CD1c-positive myeloid dendritic cell (primary cell): Measurements from ENCODE around the gene PPFIA3.
"Not testable (repeated sequence)": the region's sequence is repeated elsewhere in the genome, so short reads cannot be mapped to it uniquely, and the experiment has no call there.

Experiments
- DNase-seq: peaks from one replicate; pipeline ENCODE4 v3.0.0-alpha.2; 2016; ENCODE audit errors: extremely low spot score

PPFIA3 gene

GRCh38 chr19:49125025-49125731 lies 5.8 kb downstream of the PPFIA3 start:
- DNase-seq: no peak

DNA sequence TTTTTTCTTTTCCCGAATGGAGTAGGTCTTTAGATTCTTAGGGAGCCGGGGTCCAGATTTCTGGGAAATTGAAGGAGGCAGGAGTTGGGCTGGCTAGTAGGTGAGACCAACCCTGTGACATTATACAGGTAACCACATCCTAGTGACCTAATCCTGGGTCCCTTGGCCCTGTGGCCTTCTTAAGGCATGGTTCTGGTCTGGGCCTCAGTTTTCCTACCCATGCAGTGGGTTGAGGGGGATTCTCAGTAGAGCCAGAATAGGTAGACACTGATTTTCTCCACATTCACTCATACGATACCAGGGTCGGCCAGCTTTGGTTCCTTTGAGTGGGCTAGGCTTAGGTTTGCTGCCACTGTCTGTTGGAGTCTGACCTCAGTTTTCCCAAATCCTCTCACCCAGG lies 7.2 kb downstream of the PPFIA3 start:
- DNase-seq: no peak

DNA sequence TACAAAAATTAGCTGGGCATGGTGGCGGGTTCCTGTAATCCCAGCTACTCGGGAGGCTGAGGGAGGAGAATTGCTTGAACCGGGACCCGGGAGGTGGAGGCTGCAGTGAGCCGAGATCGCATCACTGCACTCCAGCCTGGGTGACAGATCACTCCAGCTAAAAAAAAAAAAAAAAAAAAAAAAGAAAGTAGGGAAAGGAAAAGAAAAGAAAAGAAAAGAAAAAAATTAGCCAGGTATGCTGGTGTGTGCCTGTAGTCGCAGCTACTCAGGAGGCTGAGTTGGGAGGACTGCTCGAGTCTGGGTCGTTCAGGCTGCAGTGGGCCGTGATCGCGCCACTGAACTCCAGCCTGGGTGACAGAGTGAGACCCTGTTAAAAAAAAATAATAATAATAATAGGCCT lies 7.9 kb downstream of the PPFIA3 start:
- not testable (repeated sequence) for DNase-seq

DNA sequence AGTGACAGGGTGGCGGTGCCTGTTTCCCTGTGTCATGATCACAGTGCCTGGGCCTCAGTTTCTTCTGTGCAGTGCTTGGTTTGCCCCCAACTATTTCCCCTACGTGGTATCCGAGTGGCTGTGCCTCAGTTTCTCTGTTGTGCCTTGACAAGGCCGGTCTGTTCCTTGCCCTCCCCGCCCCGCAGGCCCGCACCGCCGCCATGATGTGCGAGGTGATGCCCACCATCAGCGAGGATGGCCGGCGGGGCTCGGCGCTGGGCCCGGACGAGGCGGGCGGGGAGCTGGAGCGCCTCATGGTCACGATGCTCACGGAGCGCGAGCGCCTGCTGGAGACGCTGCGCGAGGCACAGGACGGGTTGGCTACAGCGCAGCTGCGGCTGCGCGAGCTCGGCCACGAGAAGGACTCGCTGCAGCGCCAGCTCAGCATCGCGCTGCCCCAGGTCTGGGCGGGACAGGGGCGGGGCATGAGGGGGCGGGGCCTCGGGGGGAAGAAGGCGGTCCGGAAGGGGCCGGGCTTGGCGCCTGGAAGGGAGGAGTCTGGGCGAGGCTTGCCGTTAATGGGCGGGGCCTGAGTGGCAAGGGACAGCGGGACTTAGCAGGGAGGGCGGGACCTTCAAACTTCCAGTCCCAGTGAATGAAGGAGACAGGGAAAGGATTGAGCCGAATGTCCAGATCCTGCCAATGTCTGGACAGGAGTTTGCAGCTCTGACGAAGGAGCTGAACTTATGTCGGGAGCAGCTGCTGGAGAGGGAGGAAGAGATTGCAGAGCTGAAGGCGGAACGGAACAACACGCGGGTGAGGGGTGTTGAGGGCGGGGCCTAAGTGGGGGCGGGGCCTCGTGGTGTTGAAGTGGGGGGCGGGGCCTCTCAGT lies 8.6 kb downstream of the PPFIA3 start:
- DNase-seq: peak; percentile 98

- no peak for DNase-seq
These were observed 9.3 kb downstream of the PPFIA3 start for GRCh38 chr19:49128545-49129237.

GRCh38 chr19:49129238-49129583 lies 9.9 kb downstream of the PPFIA3 start:
- DNase-seq: no peak

- DNase-seq: no peak
These were observed 11.0 kb downstream of the PPFIA3 start for GRCh38 chr19:49130325-49130724.

DNA sequence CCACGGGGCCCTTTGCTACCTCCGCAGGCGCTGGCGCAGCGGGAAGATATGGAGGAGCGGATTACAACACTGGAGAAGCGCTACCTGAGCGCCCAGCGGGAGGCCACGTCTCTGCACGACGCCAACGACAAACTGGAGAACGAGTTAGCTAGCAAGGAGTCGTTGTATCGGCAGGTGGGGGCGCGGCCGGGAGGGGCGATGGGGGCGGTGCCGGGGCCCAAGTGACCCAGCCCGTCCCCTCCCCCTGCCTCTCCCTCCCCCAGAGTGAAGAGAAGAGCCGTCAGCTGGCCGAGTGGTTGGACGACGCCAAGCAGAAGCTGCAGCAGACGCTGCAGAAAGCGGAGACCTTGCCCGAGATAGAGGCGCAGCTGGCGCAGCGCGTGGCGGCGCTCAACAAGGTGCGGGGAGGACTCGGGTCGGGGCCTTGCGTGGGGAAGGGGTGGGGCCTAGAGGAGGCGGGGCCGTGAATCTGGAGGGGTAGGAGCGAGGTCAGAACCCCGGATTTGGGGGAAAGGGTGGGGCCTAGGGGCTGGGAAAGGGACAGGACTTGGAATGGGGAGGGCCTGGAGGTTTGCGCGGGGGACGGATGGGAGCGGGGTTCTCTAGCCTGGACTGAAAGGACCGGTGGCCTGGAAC lies 13.7 kb downstream of the PPFIA3 start:
- DNase-seq: peak; percentile 30

DNA sequence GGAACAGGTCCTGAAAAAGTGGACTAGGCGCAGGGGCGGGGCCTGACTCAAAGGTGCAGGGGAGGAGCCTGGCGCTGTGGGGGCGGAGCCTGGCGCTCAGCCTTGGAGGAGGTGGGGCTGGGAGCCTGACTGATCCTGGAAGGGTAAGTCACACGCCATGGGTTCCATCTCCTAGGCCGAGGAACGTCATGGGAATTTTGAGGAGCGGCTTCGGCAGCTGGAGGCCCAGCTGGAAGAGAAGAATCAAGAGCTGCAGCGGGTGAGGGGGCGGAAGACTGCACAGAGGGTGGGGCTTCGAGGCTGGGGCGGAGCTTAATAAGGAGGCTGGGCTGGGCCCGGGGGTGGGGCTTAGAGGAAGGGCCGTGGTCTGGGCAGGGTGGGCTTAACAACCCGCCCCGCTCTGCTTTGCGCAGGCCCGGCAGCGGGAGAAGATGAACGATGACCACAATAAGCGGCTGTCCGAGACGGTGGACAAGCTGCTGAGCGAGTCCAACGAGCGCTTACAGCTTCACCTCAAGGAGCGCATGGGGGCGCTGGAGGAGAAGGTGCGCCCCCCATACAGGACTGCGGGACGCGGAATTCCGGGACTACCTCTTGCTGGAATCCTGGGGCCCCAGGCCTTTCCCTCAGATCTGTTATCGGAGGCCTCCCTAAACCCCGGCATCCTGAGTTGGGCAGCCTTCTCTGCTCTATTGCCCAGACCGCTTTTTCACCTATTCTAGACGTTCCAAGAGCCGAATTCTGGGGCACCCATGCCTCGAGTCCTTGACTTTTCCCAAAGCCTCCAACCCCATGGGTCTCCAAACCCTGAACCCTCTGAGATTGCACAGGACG lies 14.5 kb downstream of the PPFIA3 start:
- DNase-seq: peak; percentile 53

GRCh38 chr19:49135686-49136085 lies 16.3 kb downstream of the PPFIA3 start:
- no peak for DNase-seq

DNA sequence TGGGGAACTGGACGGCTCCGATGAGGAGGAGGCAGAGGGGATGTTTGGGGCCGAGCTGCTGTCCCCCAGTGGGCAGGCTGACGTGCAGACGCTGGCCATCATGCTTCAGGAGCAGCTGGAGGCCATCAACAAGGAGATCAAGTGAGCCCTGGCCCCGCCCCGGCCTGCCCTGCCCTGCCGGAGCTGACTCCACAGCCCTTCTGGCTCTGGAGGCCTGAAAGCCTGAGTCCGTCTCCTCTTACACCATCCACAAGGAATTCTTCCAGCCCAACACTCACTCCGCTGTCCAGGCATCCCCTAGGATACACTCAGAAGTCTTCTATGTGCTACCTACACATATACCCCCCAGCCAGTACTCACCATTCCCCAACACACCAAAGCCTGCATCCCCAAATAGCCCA lies 17.4 kb downstream of the PPFIA3 start:
- DNase-seq: no peak

DNA sequence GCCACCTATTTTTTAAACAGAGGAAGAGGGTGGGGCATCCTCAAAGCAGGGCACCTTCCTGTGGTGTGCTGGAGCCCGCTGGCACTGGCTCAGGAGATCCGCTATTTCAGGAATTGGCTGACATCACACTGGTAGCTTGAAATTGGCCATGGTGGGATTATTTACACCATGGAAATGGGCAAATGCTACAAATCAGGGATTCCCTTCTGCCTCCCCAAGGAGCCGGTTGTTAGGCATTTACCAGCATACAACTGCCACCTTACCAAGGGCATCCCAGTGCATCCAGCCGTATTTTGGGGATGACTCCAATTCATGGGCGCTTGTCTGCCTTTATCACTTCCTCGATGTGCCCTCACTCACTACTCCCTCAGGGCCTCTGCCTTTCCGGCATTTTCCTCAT lies 21.6 kb downstream of the PPFIA3 start:
- DNase-seq: no peak

- no peak for DNase-seq
These were observed 22.0 kb downstream of the PPFIA3 start for GRCh38 chr19:49141352-49141751.

DNA sequence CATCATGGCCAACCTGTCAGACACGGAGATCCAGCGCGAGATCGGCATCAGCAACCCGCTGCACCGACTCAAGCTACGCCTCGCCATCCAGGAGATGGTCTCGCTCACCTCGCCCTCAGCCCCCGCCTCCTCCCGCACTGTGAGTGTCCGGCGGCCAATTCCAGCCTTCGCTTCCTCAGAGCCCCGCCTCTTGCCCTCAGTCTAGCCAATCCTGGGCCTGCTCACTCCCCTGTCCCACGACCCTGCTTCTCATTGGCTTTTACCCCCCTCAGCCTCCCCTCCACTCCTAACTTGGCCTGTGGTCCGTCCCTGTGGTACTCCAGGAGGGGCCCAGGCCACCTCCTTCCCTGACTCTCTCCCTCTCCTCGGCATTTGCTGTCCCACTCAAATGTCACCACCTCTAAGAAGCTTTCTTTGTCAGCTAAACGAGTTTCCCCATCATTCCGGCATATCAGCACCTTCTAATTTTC lies 23.6 kb downstream of the PPFIA3 start:
- peak; percentile 67 for DNase-seq

DNA sequence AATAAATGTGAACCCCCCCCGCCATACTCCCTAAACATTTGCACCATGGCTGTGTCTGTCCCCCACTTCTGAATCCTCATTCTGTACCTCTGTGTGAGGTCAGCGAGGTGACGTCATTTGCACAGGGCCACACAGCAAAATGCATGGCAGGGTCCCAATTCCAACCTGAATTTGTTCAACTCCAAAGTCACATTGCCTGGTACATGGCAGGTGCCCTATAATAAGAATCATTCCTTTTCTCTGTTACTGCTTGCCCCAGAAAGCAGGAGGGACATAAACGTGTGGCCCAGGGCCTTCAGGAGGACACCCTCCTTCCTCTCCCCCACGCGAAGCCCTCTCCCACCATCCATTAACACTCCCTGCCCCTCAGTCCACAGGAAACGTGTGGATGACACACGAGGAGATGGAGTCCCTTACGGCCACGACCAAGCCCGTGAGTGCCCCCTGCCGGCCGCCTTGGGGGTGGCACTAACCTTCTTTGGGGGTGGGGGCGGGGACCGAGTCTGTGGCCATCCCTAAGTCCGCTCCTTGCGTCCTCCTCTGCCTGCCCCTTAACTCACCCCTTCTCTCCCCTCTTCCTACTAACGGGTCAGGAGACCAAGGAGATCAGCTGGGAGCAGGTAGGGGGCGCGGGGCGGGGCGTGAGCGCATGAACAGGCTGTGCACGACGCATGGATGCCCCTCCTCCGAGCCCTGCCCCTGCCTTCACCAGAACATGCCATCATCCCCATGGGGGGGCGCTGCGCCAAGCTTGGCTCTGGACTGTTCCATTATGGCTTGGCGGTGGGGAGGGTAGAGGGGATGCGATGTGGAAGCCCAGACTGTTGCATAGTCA lies 26.4 kb downstream of the PPFIA3 start:
- DNase-seq: peak; percentile 83

DNA sequence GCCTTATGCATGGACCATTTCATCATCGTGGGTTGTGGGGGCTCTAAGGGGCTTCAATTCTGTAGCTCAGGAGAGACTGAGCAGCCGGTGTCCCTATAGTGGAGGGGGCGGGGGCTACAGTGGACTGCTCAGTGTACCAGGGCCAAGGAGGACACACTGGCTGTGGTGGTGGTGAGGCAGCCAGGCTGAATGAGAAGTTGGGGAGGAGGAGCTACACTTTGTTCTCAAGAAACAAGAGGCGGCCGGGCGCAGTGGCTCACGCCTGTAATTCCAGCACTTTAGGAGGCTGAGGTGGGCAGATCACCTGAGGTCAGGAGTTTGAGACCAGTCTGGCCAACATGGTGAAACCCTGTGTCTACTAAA lies 27.0 kb downstream of the PPFIA3 start:
- not testable (repeated sequence) for DNase-seq

GRCh38 chr19:49148044-49148682 lies 28.8 kb downstream of the PPFIA3 start:
- no peak for DNase-seq

DNA sequence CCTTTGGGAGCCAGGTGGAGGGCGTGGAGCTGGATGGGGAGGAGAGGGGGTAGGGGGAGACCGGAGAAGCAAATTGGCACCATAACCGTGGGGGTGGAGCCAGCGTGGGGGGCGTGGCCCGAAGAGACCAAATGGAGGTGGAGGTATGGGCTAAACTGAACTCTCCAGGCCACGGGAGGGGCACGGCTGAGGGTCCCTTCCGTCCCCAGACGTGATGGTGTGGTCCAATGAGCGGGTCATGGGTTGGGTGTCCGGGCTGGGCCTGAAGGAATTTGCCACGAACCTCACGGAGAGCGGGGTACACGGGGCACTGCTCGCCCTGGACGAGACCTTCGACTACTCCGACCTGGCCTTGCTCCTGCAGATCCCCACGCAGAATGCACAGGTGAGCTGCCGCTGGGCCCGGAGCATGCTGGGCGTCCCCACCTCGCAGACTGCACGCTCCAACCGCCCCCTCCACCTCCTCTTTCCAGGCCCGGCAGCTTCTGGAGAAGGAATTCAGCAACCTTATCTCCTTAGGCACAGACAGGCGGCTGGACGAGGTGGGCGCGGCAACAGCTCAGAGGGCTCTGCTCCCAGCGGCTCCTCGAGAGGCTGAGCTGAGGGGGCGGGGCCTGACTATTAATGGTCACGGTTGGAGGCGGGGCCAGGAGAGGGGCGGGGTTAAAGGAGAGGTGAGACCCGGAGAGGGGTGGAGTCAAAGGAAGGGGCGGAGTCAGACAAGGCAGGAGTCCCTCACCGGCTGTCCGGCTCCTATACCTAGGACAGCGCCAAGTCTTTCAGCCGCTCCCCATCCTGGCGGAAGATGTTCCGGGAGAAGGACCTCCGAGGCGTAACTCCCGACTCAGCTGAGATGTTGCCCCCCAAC lies 29.7 kb downstream of the PPFIA3 start:
- peak; percentile 78 for DNase-seq

- DNase-seq: peak; percentile 35
These were observed 30.3 kb downstream of the PPFIA3 start for GRCh38 chr19:49149652-49150105.
